Lung microvascular endothelial cell (primary cell): Measurements from ENCODE around the gene MAPKAPK3. TPM values are rescaled to one million over a fixed set of nuclear protein-coding genes. Genes with fewer than 3 reads are reported as not detected.

Source experiments
- DNase-seq, 2 donors: peaks; one replicate each; pipeline versions ENCODE4 v3.0.0 to v3.0.0-alpha.2; 2010; ENCODE audit warnings: low read depth in 2 of 2
- total RNA-seq: library from RNA; depleted of rRNA; stranded (reverse); fragments of >200 nt; gene quantifications from 2 replicates; pipeline ENCODE4 v1.2.1, GENCODE V29; 2014

MAPKAPK3 gene
- total RNA-seq, 1 donor from 2014 or later = 2.6 TPM

DNA sequence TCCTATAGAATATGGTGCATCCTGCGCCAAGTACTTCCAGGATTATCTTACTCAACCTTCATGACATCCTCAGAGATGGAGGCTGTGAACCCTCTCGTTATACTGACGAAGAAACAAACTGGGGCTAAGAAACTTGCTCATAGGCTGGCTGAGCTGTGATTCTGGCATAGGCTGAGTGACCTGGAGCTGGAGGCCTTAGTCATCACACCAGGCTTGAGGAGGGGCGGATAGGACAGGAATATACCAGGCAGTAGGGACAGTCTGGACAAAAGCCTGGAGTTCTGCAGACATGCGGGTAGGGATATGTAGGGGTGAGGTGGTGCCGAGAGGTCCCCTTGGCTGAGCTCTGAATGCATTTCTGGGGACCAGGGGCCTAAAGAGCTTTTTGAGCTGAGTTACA is 29.6 kb upstream of the MAPKAPK3 start:
- no peak for DNase-seq

DNA sequence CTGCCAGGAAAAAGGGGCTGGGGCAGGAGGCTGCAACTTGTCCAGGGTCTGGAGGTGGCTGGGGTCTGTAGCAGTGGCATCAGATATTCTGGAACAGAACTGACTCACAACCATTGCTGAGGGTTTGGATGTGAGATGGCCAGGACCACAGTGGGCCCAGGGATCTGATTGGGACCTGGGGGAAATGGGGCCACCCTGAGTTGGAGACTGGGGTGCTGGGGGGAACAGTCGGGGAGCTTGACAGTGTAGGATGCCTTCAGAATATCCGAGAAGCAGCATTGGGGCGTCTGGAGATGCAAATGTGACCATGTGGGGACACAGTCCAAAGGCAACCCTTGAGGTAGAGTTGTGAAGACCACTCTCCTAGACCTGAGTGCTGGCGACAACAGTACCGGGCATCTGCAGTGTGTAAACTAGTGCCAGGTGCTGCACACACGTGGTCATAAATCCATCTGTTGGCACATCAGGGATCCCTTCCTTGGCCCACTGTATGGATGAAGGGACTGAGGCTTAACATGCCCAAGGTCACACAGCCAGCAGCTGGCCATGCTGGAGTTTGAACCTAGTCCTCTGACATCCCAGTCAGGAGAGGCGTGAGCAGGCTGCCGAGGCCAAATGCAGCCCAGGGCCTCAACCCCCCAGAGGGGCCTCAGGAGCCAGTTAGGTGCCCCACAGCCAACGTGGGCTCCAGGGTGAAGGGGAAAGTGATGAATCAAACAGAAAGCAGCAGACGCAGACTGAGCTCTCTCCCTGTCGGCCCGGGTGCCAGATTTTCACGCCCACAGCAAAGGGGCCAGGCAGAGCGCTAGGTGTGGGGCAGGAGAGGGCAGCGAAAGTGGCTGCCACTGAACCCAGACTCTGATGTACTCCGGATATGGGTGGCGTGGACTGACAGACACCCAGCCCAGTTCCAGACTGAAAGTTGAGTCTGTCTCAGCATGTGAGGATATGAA is 28.9 kb upstream of the MAPKAPK3 start:
- no peak for DNase-seq

DNA sequence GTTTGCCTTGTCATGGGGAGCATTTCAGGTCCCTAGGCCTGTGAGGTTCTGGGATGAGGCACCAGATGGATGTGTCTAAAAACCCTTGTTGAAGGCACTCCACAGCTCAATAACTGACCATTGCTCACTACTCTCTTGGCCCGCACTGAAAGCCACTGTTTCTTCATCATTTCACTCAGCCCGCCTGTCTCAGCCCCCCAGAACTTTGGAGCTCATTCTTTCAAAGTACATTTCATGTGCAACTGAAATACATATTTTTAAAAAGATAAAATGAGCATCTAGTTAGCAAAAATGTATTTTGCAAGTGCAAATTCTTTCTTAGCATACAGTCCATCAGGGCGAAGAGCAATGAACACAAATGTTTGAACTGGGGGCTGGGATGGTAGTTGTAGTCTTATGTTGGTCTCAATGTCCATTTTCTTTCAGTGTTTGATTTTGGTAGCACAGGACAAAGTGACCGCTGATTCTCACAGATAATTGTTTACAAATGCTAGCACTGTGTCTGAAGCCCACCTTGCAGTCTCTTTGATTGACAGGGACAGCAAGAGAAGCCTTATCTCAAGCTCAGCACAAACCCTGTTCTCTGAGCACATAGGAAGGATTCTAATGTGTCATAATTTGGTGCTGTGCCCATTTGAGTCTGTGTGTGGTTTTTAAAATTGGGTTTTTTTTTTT is 28.1 kb upstream of the MAPKAPK3 start:
- no peak for DNase-seq

DNA sequence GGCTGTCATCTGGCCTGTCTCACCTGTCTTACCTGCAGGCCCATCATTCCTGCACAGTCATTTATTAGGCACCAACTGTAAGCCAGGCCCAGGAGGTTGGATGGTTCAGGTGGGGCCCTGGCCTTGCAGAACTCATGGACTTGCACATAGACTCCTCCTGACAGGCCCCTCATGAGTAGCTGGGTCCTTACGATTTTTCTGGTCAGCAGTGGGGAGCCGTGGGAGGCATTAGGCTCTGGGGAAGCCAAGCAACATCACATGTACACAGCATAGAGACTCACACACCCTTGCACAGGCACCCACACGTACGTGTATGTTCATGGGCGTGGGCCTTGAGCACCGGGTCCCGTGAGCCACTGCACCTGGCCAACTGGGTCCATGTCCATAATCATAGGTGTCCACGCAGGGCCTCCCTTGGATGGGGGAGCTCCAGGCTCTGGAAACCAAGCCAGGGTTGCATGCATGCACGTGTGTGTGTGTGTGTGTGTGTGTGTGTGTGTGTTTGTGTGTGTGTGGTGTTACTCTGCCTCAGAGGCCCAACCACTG is 25.7 kb upstream of the MAPKAPK3 start:
- DNase-seq = no peak

DNA sequence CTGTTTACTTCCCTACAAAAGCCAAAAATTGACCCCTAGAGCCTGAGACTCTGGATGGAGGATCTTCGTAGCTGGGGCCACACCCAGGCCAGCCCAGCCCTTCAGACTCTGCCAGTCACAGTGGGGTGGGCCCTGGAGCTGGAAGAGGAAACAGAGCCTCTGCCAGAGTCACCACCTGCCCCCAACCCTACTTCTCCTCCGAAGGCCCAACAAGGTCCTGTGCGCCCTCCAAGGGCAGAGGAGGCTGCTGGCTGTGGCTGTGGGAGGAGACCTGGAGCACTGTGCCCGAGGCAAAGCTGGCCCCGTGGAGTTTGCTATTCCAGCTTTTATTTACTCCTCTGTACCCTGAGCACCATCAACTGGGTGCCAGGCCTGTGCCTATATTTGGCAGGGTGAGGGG is 24.4 kb upstream of the MAPKAPK3 start:
- no peak for DNase-seq

DNA sequence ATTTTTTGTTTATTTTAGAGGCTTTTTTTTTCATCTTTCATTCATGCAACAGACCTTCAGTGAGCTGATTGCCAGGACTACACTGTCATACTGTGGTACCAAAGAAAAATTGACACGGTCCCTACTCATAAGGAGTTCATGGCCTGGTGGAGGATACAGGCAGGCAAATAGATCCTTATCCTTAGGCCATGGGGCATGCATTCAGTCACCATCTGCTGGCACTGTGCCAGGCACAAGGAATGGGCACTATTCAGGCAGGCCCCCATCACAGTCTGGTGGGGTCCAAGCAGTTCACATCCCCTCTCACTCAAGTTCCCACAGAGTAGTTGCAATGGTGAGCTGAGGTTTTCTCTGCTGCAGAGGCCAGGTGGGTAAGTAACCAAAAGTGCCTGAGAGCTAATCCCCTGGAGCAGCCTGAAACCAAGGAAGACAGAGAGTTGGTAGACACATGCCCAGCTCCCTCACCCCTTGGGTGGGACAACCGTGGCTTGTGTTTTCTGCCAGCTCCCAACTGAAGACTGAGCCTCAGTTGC is 22.6 kb upstream of the MAPKAPK3 start:
- no peak for DNase-seq

DNA sequence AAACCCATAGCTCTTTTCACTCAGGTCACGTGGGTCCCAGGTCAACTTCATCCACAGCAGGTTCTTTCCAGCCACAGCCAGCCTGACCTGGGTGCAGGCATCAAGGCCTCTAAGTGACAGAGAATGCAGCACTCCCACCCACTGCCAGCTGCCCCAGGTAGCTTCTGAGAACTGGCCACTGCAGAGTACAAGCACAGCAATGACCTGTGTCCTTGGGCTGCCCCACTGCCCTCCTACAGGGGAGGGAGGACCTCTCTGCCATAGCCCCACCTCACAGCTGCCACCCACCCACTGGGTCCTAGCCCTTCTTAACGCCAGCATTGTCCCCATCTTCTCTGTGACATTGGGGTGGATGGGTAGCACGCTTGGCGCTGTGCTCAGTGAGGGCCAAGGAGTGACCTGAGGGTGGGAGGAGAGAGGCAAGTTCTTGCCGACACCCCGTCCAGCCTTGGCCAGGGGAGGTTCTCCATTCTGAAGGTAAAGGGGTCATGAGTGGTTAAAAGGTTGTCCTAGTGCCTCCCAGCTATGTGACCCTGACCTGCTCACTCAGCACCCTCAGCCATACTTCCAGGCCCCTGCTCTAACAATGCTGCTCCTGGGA is 17.7 kb upstream of the MAPKAPK3 start:
- DNase-seq = no peak

DNA sequence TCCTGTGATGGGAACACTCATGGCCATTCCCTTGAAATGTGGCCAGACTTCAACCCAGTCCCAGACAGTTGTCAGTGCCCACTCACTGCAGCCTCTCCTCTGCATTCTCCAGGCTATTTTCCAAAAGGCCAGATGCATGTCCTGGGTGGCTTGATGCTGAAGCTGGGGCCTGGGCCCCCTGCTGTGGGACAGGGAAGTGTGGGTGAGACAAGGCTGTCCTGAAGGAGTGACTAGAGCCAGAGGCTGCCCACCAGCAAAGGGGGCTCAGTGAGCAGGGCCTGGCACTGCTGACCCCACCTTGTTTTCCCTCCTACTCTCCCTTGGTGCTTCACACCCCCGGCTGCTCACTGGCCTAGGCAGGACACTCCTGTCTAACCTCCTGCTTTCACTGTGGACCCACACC is 17.2 kb upstream of the MAPKAPK3 start:
- no peak for DNase-seq

DNA sequence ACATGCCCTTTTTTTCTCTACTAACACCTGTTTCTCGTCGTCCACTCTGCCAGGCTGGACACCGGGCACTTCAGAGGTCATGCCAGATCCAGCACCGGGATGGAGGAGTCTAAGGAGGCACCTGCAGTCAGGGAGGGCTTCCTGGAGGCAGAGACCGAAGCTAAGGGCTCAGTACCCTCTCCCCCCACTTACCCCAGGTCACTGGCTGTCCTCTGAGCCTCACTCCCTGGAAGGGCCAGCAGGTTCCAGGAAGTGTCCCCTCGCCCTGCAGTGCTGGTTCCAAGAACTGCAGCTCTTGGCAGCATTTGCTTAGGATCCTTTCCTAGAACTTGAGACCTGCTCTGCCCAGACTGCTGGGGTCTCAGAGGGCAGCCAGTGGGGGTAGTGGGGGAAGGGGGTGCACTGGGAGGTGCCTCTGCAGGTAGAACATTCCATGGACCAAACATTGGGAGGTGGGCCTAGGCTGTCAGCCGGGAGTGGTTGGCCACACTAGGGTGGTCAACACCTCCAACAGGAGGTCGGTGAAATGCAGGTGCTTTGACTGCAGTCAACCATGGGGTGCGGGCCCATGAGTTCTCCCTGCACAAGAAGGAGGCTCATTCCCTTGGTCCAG is 16.7 kb upstream of the MAPKAPK3 start:
- DNase-seq = no peak

DNA sequence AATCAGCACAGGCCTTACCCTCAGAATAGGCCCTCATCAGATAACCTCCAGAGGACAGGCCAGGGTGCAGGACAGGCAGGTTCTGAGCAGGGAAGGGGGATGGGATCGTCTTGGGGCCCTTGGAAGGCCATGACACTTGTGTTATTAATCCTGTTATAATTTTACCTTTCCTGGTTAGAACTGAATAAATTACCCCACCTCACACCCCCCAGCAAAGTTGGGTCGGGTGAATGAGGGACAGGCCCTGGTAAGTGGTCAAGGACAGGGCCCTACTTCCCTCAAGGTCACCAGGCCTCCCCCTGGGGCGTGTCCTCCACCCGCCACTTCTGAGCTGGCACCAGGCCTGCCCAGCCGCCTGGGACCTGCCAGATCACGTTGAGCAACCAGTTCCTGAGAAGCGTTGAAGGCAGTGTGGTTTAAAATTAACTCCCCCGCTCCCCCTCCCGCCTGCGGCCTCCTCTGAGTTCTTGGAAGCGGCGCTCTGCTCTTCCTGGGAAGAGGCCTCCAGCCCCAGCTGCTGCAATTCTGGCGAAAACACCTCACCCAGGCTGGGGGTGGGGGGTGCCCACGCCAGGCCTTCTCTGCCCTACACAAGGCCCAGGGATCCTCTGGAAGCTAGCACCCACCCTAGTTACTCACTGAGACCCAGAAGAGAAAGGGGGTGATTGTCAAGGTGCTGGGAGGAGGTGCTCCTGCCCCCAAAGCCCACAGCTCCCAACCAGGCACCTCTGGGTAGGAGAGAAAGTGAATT is 15.9 kb upstream of the MAPKAPK3 start:
- peak; percentile 58 to 89 for DNase-seq

DNA sequence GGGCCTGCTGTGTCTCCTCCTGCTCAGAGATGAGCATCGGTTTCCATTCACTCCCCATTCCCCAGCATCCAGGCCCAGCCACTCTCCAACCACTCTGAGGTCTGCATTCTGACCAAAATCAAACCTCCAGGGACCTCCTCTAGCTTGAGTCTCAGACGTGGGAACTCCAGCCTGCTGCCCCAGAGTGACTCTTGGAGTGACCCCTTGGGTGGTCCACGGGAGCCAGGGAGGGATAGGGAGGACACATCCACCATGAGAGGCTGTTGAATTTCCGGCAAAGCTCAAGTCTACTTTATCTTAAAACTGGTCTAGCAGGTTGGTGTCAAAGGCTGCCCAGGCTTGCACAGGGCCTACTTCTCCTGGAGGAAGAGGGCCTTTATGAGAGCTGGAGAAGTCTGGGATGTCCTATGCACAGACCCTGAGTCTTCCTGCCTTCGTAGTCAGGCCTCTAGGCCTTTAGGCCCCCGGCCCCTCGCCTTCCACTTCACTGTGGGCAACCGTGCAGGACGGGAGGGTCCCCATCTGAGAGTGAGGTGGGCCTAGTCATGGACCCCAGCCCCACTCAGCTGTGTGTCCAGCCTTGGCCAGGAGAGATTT is 14.3 kb upstream of the MAPKAPK3 start:
- no peak for DNase-seq

DNA sequence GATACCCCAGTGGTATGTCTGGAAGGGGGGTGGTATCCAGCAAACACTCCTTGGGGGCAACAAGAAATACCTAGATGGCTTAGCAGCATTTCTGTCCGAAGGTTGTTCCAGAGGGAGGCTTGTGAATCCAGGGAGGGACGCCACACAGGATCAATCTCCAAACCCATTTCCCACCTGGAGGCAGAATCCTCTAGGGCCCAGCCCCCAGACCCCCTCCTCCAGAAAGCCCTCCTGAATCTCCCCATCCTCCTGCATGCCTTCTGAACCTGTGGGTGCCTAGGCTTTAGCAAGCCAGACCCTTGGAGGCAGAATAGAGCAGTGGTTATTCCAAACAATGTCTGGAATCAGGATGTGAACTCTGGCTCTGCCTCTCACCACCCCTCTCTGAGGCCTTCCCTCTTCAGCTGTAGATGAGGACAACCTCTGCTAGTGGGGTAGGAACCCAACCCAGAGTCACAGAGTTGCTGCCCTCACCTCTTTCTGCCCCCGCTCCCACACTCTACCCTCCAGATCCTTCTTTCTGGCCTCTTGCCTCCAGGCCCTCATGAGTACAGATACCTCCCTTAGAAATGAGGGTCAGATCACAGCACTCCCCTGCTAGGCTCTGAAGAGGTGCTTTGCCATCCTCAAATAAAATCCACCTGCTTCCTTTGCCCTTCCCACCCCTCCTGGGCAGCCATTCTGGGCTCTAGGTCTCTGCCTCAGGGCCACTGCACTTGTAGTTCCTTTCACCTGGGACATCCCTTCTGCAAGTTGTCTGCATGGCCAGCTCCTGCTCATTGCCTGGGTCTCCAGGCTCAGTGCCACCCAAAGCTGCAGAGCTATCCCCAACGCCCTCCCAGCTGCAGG is 13.5 kb upstream of the MAPKAPK3 start:
- no peak for DNase-seq

DNA sequence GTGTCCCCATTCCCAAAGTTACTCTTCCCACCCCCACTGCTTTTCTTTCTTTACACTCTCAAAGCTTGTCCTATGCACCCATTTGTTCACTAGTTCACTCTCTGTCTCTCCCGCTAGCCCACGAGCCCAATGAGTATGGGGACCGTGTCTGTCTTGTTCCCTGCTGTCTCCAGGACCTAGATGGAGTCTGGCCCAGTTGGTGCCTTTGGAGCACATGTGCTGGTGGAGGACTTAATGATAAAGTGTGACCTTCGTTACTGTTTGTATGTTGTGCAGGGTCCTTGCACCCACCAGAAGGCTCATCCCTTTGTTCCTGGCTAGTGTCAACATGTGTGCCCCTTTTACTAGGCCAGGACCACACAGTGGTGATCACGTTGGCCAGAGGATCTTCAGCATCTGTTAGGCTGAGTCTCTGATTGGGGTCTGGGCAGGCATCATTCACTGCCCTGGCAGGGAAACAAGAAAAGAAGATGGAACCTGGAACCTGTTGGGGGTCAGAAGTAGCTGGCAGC is 12.8 kb upstream of the MAPKAPK3 start:
- no peak for DNase-seq

DNA sequence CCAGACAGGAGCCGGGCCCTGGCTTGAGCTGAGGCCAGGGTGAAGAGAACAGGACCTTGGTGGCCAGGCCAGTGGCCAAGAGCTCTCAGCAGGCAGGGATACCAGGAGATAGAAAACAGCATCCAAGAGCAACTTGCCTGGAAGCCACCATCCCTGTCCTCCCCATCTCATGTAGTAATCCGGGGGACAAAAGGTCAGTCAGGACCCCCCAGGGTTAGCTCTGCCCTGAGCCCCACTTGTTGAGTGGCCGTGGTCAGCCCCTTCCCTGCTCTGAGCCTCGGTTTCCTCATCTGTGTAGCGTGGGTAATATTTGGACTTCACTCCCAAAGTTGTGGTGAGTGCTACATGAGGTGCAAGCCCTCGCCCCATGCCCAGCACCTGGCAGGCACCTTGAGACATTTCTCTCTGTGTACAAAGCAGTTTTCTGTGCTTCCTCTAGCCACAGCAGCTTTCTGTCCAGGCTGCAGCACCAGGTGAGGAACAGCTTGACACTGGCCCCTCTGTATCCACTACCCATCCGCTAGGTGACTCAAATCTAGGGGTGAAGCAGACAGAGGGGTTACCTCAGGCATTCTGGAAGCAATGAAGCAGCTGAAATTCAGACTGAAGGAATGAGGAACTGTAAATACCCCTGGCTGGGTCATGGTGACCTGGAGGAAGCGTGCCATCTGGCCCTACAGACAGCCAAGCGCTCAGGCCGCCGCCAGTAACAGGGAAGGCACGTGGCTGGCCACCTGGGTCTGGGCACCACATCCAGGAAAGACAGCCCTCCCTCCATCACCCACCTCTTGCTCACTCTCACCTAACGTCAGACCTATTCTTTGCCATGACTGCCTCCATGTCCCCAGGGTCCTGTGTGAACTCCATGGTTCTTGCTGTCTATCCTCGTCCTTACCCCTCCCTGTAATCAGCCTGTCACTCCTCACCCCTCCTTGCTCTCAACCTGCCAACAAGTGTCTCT is 12.0 kb upstream of the MAPKAPK3 start:
- no peak for DNase-seq

DNA sequence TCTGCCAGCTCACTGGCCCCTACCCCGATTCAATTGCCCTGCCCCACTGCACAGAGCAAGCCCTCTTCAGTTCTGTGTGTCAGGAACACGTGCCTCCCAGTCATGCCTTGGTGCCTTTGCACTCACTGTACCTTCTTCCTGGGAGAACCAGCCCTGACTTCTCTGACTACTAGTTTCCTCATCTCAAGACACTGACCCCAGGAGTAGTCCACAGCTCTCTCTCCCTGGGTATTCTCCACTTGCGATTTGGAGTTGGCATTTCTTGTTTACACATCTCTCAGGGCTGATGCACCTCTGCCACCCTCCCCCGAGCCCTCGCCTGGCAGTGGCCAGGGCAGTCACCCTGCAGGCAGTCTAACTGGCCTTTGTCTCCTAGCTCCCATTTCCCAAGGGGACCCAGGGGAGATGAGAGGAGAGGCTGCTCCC is 11.0 kb upstream of the MAPKAPK3 start:
- DNase-seq = no peak

DNA sequence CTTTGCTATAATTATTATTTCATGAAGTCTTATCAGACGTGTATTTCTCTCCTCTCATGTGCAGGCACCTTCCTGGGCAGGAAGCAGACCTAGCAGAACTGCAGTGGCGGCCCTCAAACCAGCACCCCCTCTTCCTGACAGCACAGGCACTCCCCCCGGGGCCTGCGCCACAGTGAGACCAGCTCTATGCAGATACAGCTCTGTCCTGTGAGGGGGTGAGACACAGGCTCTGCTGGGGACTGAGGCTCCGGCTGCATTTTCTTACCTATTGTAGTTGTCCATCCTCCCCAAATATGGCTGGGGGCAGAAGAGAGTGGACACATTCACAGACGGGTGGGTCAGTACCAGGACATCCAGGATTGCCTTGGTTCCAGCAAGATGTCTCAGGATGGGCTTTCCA is 10.4 kb upstream of the MAPKAPK3 start:
- DNase-seq = no peak

DNA sequence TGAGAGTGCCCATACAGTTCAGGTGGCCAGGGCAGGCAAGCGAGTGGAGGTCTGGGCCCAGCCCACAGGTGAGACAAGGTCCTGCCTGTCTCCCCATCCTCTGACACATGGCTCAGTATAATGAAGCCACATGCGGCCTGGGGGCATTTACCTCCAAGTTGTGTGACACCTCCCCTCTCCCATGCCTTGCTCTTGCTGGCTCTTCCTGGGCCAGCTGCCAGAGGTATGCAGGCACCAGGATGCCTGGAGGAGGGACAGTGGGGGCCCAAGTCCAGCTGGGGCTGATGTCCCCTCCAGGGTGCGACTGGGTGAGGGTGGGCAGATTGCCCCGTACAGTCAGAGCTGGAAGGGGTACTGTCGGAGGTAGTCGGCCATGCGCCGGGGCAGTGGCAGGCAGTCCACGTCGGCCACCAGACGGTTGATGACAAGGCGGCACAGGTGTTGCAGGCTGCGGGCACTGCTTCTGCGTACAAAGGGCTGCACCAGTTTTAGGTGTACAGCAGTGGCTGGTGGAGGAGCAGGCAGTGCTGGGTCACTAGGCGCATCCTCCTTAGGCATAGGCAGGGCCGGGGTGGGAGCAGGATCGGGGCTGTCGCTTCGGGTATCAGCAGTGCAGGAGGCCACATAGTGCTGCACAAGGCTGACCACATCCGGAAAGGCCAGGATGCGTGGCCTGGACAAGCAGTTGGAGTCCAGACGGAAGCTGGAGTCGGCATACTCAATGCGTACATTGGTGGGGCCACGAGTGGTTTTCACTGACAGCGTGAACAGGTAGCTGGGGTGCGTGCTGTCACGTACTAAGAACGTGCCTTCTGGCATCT is 9.5 kb upstream of the MAPKAPK3 start:
- DNase-seq = no peak
